Esophagus muscularis mucosa (tissue), 4 donors: Measurements from ENCODE around the gene CUL4B. TPM values are rescaled to one million over a fixed set of nuclear protein-coding genes. Genes with fewer than 3 reads are reported as not detected.
"Not testable (repeated sequence)": the region's sequence is repeated elsewhere in the genome, so short reads cannot be mapped to it uniquely, and the experiment has no call there.

Source experiments
- DNase-seq: peaks from one replicate; pipeline ENCODE4 v3.0.0-alpha.2; 2017; ENCODE audit errors: extremely low spot score
- H3K27ac ChIP-seq, 4 donors: fragments of 200-600 bp; sonication (generic); replicated peaks in 1 of 4; 1 replicate in 3 of 4; 2 replicates in 1 of 4; pipeline ENCODE4 v1.5.1; 2016 to 2019; ENCODE audit warnings: mild to moderate bottlenecking in 1 of 4
- H3K27me3 ChIP-seq, 4 donors: fragments of 200-600 bp; sonication (generic); one replicate each; pipeline versions ENCODE4 v1.5.1 to v1.6.0; 2016 to 2019
- H3K36me3 ChIP-seq, 4 donors: fragments of 200-600 bp; sonication (generic); one replicate each; pipeline ENCODE4 v1.5.1; 2016 to 2019
- H3K4me1 ChIP-seq, 4 donors: fragments of 200-600 bp; sonication (generic); one replicate each; pipeline ENCODE4 v1.5.1; 2016 to 2019
- H3K4me3 ChIP-seq, 4 donors: fragments of 200-600 bp; sonication (generic); 1 replicate in 2 of 4; 2 replicates in 2 of 4; pipeline ENCODE4 v1.5.1; 2016 to 2019; ENCODE audit warnings: mild to moderate bottlenecking in 4 of 4, moderate library complexity in 1 of 4
- H3K9me3 ChIP-seq, 4 donors: fragments of 200-600 bp; sonication (generic); 1 replicate in 3 of 4; 2 replicates in 1 of 4; pipeline ENCODE4 v1.5.1; 2016 to 2019
- EP300 ChIP-seq: sonication (generic); formaldehyde crosslinking; IDR thresholded peaks from one replicate; pipeline ENCODE4 v1.6.1; 2017; ENCODE audit warnings: antibody characterized with exemption
- POLR2A ChIP-seq: fragments of 450-650 bp; IDR thresholded peaks from one replicate; pipeline ENCODE4 v1.6.1; 2017; ENCODE audit warnings: antibody characterized with exemption, moderate library complexity, mild to moderate bottlenecking, low read depth
- POLR2AphosphoS5 ChIP-seq, 2 donors: sonication (generic); formaldehyde crosslinking; IDR thresholded peaks; one replicate each; pipeline ENCODE4 v1.6.1; 2017; ENCODE audit warnings: antibody characterized with exemption in 2 of 2
- WGBS: methylation state at CpG from one replicate; pipeline ENCODE4 v1.1.5; 2018; 5-methylcytosine and 5-hydroxymethylcytosine counted together
- intact Hi-C: fragments of 100-400 bp; cut with DNase I; formaldehyde crosslinking; loops from one replicate; pipeline ENCODE4 v1.15.1; 2023
- total RNA-seq, 4 donors: library from RNA; depleted of rRNA; stranded (reverse); fragments of >200 nt; gene quantifications; one replicate each; pipeline versions ENCODE4 v1.1.0 to v1.2.1, GENCODE V29; 2016
- TF ChIP-seq, protein P1 (sequence below), 3 experiments: fragments of 200-600 bp in 2 of 3; fragments of 450-650 bp in 1 of 3; sonication (generic) in 2 of 3; IDR thresholded peaks; one replicate each; pipeline ENCODE4 v1.5.1; 2017 to 2019; ENCODE audit warnings: antibody characterized with exemption in 3 of 3, mild to moderate bottlenecking in 2 of 3, moderate library complexity in 1 of 3

CUL4B gene
- total RNA-seq, 4 donors from 2014 or later: 31.5 to 45.7 (median 39.6) TPM

DNA sequence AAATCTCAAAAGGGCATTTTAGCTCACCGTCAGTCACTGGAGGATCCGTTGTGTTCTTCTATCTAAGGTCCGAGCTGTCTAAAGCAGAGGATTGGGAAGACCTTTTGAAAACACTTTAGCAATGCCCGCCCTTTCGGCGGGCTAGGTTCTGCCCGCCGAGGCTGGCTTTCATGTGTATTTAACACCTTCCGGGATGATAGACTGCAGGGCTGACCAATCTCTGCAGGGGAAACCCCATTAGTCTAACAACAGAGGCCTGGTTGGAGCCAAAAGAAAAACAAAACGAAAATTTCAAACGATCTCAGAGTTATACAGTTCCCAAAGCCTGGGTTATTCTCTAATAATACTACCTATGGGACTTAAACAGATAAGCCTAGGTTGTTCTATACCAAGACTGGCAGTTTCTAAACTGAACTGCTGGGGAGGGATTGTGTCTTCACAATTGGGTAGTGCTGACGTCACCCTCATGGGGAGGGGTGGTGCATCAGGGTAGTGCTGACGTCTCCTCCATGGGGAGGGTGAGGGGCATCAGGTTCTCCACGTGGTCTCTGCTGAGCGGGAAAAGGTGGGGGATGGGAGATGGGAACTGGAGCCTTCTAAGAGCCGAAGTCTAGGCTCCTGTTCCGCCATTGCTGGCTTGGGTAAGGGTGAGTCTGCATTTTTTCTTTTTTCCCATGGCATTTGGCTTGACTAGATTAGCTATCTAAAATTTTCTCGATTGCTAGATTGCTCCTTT lies 14.8 kb upstream of the CUL4B start:
- H3K36me3 ChIP-seq: no peaks in the 10 kb centered on the region
- TF ChIP-seq POLR2AphosphoS5 (IDR thresholded peaks at IDR 0.05): no peak

DNA sequence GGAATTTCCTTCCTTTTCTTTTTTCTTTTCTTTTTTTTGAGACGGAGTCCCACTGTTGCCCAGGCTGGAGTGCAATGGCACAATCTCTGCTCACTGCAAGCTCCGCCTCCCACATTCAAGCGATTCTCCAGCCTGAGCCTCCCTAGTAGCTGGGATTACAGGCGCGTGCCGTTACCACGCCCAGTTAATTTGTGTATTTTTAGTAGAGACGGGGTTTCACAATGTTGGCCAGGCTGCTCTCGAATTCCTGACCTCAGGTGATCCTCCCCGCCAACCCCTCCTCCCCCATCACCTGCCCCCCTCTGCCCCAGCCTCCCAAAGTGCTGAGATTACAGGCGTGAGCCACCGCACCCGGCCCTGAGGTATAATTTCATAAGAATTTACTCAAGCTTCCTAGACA lies 13.0 kb upstream of the CUL4B start:
- intact Hi-C loops, H3K36me3 ChIP-seq, H3K27ac ChIP-seq, H3K9me3 ChIP-seq, H3K4me1 ChIP-seq, H3K27me3 ChIP-seq, DNase-seq, H3K4me3 ChIP-seq: not testable (repeated sequence)
- WGBS: 78% methylated on average over 13 of the region's 13 CpGs

More for the DNA sequence above, 14.8 kb upstream of the CUL4B start:
- Histone ChIP-seq H3K9me3 (no peaks in the 10 kb centered on the region), H3K4me3 (no peak overlapping the region), H3K27ac (no peak overlapping the region), H3K4me1 (no peaks in the 10 kb centered on the region), H3K27me3 (no peaks in the 10 kb centered on the region)
- WGBS: 70% methylated on average over 18 of the region's 18 CpGs
- intact Hi-C loops: no loop called here
- DNase-seq: no peak

DNA sequence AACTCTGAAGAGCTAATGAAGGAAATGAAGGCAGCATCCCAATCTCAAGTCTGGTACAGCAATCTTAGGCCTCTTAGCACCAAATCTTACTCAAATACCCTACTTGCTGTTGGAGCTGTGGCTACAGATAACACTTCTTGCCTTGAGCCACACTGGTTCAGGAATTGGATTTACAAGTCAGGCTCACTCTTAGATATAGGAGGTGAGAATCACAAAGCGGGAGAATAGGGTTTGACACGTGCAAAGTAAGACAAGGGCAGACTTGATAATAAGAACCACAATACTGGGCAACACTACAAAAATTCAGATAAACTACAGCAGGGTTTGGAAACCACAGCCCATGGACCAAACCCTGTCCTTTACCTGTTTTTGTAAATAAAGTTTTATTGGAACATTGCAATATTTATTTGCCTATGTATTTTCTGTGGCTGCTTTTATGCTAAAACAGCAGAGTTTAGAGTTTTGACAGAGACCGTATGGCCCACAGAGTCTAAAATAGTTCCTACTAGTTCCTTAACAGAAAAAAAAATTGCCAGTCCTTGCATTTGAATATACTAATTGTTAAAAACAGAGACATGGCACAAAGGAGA lies 9.3 kb upstream of the CUL4B start:
- no peak for DNase-seq
- no peak overlapping the region for H3K4me3 ChIP-seq
- intact Hi-C loops: no loop called here
- H3K4me1 ChIP-seq: no peaks in the 10 kb centered on the region
- no peak for TF ChIP-seq EP300
- no peak for TF ChIP-seq POLR2A
- no peak for TF ChIP-seq POLR2AphosphoS5 (IDR thresholded peaks at IDR 0.05)
- TF ChIP-seq, protein P1, sequence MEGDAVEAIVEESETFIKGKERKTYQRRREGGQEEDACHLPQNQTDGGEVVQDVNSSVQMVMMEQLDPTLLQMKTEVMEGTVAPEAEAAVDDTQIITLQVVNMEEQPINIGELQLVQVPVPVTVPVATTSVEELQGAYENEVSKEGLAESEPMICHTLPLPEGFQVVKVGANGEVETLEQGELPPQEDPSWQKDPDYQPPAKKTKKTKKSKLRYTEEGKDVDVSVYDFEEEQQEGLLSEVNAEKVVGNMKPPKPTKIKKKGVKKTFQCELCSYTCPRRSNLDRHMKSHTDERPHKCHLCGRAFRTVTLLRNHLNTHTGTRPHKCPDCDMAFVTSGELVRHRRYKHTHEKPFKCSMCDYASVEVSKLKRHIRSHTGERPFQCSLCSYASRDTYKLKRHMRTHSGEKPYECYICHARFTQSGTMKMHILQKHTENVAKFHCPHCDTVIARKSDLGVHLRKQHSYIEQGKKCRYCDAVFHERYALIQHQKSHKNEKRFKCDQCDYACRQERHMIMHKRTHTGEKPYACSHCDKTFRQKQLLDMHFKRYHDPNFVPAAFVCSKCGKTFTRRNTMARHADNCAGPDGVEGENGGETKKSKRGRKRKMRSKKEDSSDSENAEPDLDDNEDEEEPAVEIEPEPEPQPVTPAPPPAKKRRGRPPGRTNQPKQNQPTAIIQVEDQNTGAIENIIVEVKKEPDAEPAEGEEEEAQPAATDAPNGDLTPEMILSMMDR (IDR thresholded peaks at IDR 0.05): no peak
- WGBS: 91% methylated on average over 3 of the region's 3 CpGs
- H3K27me3 ChIP-seq: no peaks in the 10 kb centered on the region
- no peaks in the 10 kb centered on the region for H3K36me3 ChIP-seq
- no peak overlapping the region for H3K27ac ChIP-seq
- H3K9me3 ChIP-seq: no peaks in the 10 kb centered on the region

DNA sequence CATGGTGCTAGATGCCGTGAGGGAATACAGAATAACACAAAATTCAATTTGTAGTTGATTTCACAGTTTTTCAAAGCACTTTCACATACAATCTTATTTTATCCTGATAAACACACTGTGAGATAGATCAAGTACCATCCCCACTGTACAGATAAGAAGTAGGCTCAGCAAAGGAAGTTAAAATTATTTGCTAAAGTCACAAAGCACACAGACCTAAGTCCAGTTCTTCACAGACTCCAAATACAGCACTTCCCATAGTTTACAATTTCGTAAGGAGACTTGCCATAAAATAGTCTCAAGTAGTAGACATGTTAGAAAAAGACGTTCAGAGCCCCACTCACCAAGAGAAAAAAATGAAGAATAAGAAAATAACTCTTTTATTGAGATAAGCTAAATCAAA lies 7.8 kb upstream of the CUL4B start:
- Histone ChIP-seq H3K27me3 (no peaks in the 10 kb centered on the region), H3K9me3 (no peaks in the 10 kb centered on the region), H3K4me1 (no peaks in the 10 kb centered on the region), H3K36me3 (no peaks in the 10 kb centered on the region), H3K4me3 (no peak overlapping the region), H3K27ac (no peak overlapping the region)
- WGBS: 64% methylated on average over 3 of the region's 3 CpGs
- no peak for DNase-seq
- TF ChIP-seq EP300: no peak
- TF ChIP-seq POLR2A: no peak
- TF ChIP-seq, protein P1 (IDR thresholded peaks at IDR 0.05): no peak
- no peak for TF ChIP-seq POLR2AphosphoS5 (IDR thresholded peaks at IDR 0.05)
- intact Hi-C loops: no loop called here

DNA sequence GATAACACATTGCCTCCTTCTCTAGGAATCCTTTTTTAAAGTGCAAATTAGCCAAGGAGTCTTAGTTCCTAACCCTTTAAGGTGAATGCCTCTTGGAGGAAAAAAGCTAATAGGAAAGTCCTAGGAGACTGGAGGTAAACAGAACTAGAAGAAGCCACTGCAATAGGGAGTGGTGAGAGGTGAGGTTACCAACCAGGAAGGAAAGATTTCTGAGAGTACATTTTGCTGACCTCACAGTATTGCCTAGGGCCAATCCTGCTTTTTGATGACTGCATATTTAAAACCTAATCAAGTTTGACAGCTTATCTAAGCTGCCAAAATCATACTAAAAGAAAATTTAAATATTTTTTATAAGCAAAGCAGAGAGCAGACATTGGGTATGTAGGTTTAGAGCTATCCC lies 7.3 kb upstream of the CUL4B start:
- Histone ChIP-seq H3K9me3 (no peaks in the 10 kb centered on the region), H3K27ac (no peak overlapping the region), H3K4me1 (peaks cover 0 to under 1% (median 0%) of the 10 kb centered on the region in 4 donors), H3K27me3 (no peaks in the 10 kb centered on the region), H3K36me3 (no peaks in the 10 kb centered on the region), H3K4me3 (no peak overlapping the region)
- intact Hi-C loops: no loop called here
- TF ChIP-seq, protein P1 (IDR thresholded peaks at IDR 0.05): no peak
- no peak for TF ChIP-seq POLR2A
- no peak for TF ChIP-seq EP300
- no peak for TF ChIP-seq POLR2AphosphoS5 (IDR thresholded peaks at IDR 0.05)
- no peak for DNase-seq
